ENCODE results near the gene FAH.
"Not testable (repeated sequence)": the region's sequence is repeated elsewhere in the genome, so short reads cannot be mapped to it uniquely, and the experiment has no call there.

Gene FAH

GRCh38 chr15:80152896-80153876 is at the start of gene FAH:
FAH (plus strand) TSS chr15:80152999; CDS start chr15:80153055, 56 bp downstream.
- peak in 1 of 2 experiments; percentile 8 for DNase-seq (ENCODE audit: low read depth in 2 of 2)

- DNase-seq (ENCODE audit: low read depth in 2 of 2): no peak
Measured at GRCh38 chr15:80105193-80105592, 47.6 kb upstream of the FAH start.

- DNase-seq (ENCODE audit: low read depth in 2 of 2): peak; percentile 39 to 45
Measured at GRCh38 chr15:80105595-80105994, 47.2 kb upstream of the FAH start.

GRCh38 chr15:80106051-80106450 is 46.7 kb upstream of the FAH start:
- DNase-seq (ENCODE audit: low read depth in 2 of 2): peak; percentile 45 to 51

GRCh38 chr15:80107204-80107603 is 45.6 kb upstream of the FAH start:
- DNase-seq (ENCODE audit: low read depth in 2 of 2): no peak

- no peak for DNase-seq (ENCODE audit: low read depth in 2 of 2)
Measured at GRCh38 chr15:80107774-80108173, 45.0 kb upstream of the FAH start.

GRCh38 chr15:80109388-80109787 is 43.4 kb upstream of the FAH start:
- DNase-seq (ENCODE audit: low read depth in 2 of 2): no peak

- DNase-seq (ENCODE audit: low read depth in 2 of 2): no peak
Measured at GRCh38 chr15:80110920-80111319, 41.9 kb upstream of the FAH start.

- DNase-seq (ENCODE audit: low read depth in 2 of 2): no peak
Measured at GRCh38 chr15:80114114-80114513, 38.7 kb upstream of the FAH start.

GRCh38 chr15:80115021-80115420 is 37.8 kb upstream of the FAH start:
- no peak for DNase-seq (ENCODE audit: low read depth in 2 of 2)

- DNase-seq (ENCODE audit: low read depth in 2 of 2): no peak
Measured at GRCh38 chr15:80118956-80119355, 33.8 kb upstream of the FAH start.

GRCh38 chr15:80120636-80121035 is 32.2 kb upstream of the FAH start:
- no peak for DNase-seq (ENCODE audit: low read depth in 2 of 2)

GRCh38 chr15:80121546-80121945 is 31.3 kb upstream of the FAH start:
- no peak for DNase-seq (ENCODE audit: low read depth in 2 of 2)

- DNase-seq (ENCODE audit: low read depth in 2 of 2): no peak
Measured at GRCh38 chr15:80123034-80123433, 29.8 kb upstream of the FAH start.

- not testable (repeated sequence) for DNase-seq (ENCODE audit: low read depth in 2 of 2)
Measured at GRCh38 chr15:80127253-80127652, 25.5 kb upstream of the FAH start.

- no peak for DNase-seq (ENCODE audit: low read depth in 2 of 2)
Measured at GRCh38 chr15:80127911-80128310, 24.9 kb upstream of the FAH start.

- no peak for DNase-seq (ENCODE audit: low read depth in 2 of 2)
Measured at GRCh38 chr15:80132382-80132781, 20.4 kb upstream of the FAH start.

GRCh38 chr15:80136854-80137253 is 15.9 kb upstream of the FAH start:
- DNase-seq (ENCODE audit: low read depth in 2 of 2): no peak

GRCh38 chr15:80138961-80139360 is 13.8 kb upstream of the FAH start:
- no peak for DNase-seq (ENCODE audit: low read depth in 2 of 2)

- no peak for DNase-seq (ENCODE audit: low read depth in 2 of 2)
Measured at GRCh38 chr15:80140909-80141308, 11.9 kb upstream of the FAH start.

- no peak for DNase-seq (ENCODE audit: low read depth in 2 of 2)
Measured at GRCh38 chr15:80141916-80142598, 10.7 kb upstream of the FAH start.

GRCh38 chr15:80142646-80143045 is 10.2 kb upstream of the FAH start:
- DNase-seq (ENCODE audit: low read depth in 2 of 2): no peak

GRCh38 chr15:80151148-80151547 is 1.7 kb upstream of the FAH start:
- no peak for DNase-seq (ENCODE audit: low read depth in 2 of 2)

Measured in fibroblast of skin of left quadriceps (primary cell).